ENCODE measurements around the gene CHCHD5.
A peak's percentile ranks its signal among the peaks of the same experiment; 100 is the strongest.
"Not testable (repeated sequence)": the region's sequence is repeated elsewhere in the genome, so short reads cannot be mapped to it uniquely, and the experiment has no call there.

Gene CHCHD5, protein sequence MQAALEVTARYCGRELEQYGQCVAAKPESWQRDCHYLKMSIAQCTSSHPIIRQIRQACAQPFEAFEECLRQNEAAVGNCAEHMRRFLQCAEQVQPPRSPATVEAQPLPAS

DNA sequence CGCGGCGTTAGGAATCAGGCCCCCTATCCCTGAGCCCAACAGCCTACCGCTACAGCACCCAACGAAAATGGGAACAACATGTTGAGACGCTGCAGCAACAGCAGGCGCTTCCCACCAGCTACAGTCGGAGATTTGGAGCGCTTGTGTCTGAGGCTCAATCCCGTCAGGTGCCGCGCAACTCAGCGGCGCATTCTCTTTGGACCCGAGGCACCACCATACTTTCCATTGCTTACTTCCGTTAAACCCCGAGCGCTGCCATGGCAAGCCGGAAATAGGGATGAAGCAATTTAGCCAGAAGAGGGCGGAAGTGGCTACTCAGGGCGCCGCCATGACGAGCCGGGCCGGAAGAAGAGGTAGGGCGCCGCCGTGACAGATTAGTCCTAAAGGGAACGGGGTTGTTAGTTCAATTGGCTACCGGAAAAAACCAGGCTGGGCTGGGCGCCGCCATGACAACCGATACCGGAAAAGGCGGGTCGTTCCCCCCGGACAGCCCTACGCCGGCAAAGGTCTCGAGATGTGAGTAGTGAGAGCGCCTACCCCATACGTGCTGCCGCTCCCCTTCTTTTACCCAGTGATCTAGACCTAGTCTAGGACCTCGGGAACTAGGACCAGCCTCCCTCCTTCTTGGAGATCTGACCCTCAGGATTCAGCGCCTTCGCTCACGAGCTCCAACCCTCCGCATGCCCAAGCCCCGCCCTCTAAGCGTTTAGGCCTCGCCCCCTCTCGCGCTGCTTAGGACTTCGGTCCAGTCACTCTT lies at the start of gene CHCHD5:
Gene CHCHD5, plus strand, starts transcription at position 476 of the 757 bp plus-strand sequence. Its CDS starts 39 bp downstream, at position 515.
- TF ChIP-seq, protein P1, sequence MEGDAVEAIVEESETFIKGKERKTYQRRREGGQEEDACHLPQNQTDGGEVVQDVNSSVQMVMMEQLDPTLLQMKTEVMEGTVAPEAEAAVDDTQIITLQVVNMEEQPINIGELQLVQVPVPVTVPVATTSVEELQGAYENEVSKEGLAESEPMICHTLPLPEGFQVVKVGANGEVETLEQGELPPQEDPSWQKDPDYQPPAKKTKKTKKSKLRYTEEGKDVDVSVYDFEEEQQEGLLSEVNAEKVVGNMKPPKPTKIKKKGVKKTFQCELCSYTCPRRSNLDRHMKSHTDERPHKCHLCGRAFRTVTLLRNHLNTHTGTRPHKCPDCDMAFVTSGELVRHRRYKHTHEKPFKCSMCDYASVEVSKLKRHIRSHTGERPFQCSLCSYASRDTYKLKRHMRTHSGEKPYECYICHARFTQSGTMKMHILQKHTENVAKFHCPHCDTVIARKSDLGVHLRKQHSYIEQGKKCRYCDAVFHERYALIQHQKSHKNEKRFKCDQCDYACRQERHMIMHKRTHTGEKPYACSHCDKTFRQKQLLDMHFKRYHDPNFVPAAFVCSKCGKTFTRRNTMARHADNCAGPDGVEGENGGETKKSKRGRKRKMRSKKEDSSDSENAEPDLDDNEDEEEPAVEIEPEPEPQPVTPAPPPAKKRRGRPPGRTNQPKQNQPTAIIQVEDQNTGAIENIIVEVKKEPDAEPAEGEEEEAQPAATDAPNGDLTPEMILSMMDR (conservative IDR thresholded peaks at IDR 0.05; ENCODE audit: low read depth): no peak
- POLR2A ChIA-PET (ENCODE audit: low non-redundant PET): interaction anchor here (0.5 kb wide), 1 partner anchor 81 kb away, joined by 3 read pairs; no protein-coding TSS in a partner anchor
- H3K27ac ChIP-seq: peak within 1 kb of the TSS; percentile 97
- CTCF ChIA-PET: interaction anchor here (0.8 to 1.0 kb wide), 3 partner anchors 8 to 142 kb away, joined by 3 to 4 read pairs (median 3); no protein-coding TSS in a partner anchor
- peak; percentile 94 for DNase-seq (ENCODE audit: low spot score)

DNA sequence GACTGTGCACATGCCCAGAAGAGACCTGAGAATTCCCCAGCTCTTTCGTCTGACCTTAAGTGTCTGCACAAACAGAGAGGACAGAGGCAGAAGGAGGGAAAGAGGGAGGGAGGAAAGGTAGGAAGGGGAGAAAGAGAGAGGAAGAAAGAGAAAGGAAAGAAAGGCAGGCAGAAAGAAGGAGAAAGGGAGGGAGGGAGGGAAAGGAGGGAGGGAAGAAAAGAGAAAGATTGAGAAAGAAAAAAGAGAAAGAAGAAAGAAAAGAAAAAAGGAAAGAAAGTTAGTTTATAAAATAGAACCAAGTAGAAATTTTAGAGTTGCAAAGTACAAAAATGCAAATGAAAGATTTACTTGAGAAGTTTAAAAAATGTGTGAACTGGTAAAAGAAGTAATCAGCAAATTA lies 49.6 kb upstream of the CHCHD5 start:
- no peak overlapping the region for H3K27ac ChIP-seq
- ChIA-PET POLR2A (ENCODE audit: low non-redundant PET) (no interaction called here), CTCF (interaction anchor here (0.7 to 2.2 kb wide), 2 partner anchors 54 to 161 kb away, joined by 3 to 4 read pairs; no protein-coding TSS in a partner anchor)
- DNase-seq (ENCODE audit: low spot score): no peak
- TF ChIP-seq, protein P1 (conservative IDR thresholded peaks at IDR 0.05; ENCODE audit: low read depth): no peak

DNA sequence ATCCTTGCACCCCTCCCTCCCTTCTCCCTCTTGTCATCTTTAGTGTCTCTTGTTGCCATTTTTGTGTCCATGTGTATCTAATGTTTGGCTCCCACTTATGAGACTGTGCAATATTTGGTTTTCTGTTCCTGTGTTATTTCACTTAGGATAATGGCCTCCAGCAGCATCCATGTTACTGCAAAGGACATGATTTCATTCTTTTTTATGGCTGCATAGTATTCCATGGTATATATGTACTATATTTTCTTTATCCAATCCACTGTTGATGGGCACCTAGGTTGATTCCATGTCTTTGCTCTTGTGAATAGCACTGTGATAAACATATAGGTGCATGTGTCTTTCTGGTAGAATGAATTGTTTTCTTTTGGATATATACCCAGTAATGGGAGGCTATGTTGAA lies 47.7 kb upstream of the CHCHD5 start:
- CTCF ChIA-PET: not testable (repeated sequence)

DNA sequence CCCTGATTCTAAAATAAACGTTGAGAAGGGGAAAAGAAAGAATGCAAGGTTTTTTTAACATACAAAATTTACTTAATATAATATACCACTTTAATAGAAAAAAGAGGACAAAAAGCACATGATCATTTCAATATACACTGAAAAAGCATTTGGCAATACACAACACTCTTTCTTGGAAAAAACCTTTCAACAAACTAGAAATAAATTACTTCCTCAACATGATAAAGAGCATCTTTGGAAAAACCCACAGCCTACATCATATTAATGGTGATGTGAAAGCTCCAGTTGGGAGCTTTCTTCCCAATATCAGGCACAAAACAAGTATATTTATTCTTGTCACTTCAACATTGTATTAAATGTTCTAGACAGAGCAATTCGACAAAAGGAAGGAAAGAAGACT lies 45.1 kb upstream of the CHCHD5 start:
- TF ChIP-seq, protein P1 (conservative IDR thresholded peaks at IDR 0.05; ENCODE audit: low read depth): no peak
- CTCF ChIA-PET: no interaction called here

More for the DNA sequence above, 47.7 kb upstream of the CHCHD5 start:
- H3K27ac ChIP-seq; DNase-seq (ENCODE audit: low spot score); POLR2A ChIA-PET (ENCODE audit: low non-redundant PET): not testable (repeated sequence)

DNA sequence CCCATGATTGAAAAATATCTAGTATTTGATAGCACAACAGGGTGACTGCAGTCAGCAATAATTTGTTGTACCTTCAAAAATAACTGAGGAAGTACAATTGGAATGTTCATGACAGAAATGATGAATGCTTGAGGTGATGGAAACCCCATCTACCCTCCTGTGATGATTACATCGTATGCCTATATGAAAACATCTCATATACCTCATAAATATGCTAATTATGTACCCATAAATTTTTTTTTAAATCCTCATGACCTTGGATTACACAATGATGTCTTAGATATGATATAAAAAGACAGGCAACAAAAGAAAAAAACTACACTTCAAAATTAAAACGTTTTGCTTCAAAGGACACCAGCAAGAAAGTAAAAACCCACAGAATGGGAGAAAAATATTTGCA lies 43.5 kb upstream of the CHCHD5 start:
- peak overlapping the region; percentile 89; the same call in 1 of the 2 replicates for H3K27ac ChIP-seq
- ChIA-PET POLR2A (ENCODE audit: low non-redundant PET) (no interaction called here), CTCF (interaction anchor here (0.6 to 0.7 kb wide), 3 partner anchors 42 to 1357 kb away, joined by 3 to 7 read pairs (median 5); no protein-coding TSS in a partner anchor)
- TF ChIP-seq, protein P1 (conservative IDR thresholded peaks at IDR 0.05; ENCODE audit: low read depth): no peak
- DNase-seq (ENCODE audit: low spot score): no peak

More for the DNA sequence above, 45.1 kb upstream of the CHCHD5 start:
- DNase-seq (ENCODE audit: low spot score): no peak
- POLR2A ChIA-PET (ENCODE audit: low non-redundant PET): no interaction called here
- no peak overlapping the region for H3K27ac ChIP-seq

DNA sequence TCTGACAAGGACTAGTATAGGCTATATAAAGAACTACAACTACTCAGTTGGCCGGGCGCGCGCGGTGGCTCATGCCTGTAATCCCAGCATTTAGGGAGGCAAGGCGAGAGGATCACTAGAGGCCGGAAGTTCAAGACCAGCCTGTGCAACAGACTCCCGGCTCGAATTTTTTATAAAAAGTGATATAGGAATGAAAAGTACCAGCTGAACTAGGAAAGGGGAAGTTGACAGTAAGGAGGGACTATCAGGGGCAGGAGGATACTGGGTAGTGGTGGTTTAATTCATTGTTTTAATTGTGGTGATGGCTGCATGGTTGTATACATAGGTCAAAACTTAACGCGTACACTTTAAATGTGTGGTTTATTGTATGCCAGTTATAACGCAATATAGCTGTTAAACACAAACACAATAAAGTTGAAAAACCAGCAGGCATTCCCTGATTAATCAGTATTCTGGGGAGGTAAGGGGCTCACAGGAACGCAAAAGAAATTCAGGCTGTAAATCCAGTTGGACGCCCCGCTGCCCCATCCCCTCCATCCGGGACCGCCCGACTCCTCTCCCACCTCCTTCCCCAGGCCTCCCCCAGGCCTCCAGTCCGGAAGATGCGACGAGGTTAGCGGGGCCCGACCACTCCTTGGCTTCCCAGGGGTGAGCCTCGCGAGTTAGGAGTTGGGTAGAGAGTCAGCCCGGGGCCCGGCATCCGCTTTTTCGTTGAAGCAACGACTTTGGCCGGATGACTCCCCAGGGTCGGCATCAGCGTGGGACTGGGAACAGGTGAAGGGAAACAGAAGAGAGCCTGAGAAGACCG lies 42.9 kb upstream of the CHCHD5 start:
- H3K27ac ChIP-seq: peak overlapping the region; percentile 89
- DNase-seq (ENCODE audit: low spot score): no peak
- ChIA-PET POLR2A (ENCODE audit: low non-redundant PET) (no interaction called here), CTCF (no interaction called here)
- TF ChIP-seq, protein P1 (conservative IDR thresholded peaks at IDR 0.05; ENCODE audit: low read depth): no peak
